ENCODE data around the gene PDE4C. TPM values are rescaled to one million over a fixed set of nuclear protein-coding genes. Genes with fewer than 3 reads are reported as not detected.

Gene PDE4C
- total and polyA plus RNA-seq, 10 donors, result 0.07 to 7.6 (median 1.8) TPM

- H3K27ac ChIP-seq, result peak overlapping the region; percentile 76 to 98 (median 86)
- DNase-seq, result peak; percentile 83
- WGBS, 5 donors, result 3 to 11% (median 4%) methylated on average over 19 to 46 of the region's 46 CpGs
- TF ChIP-seq POLR2AphosphoS5 (IDR thresholded peaks at IDR 0.05), result no peak
- peak in 1 of 11 experiments; percentile 18 for TF ChIP-seq CTCF (IDR thresholded peaks at IDR 0.05 in 8 of 11, conservative IDR thresholded peaks at IDR 0.05 in 3 of 11)
- no peaks in the 10 kb centered on the region for H3K27me3 ChIP-seq (replicated peaks in 1 of 7)
- H3K4me3 ChIP-seq, result peak overlapping the region; percentile 60 to 94 (median 80)
- no peaks in the 10 kb centered on the region for H3K9me3 ChIP-seq
- peaks cover 16 to 50% (median 26%) of the 10 kb centered on the region in 6 donors for H3K4me1 ChIP-seq
- intact Hi-C loops (cut with DNase I; ENCODE audit: low total_unique reads), result no loop called here
- H3K36me3 ChIP-seq, result peaks cover 0 to 37% (median 25%) of the 10 kb centered on the region in 6 donors
Measured at GRCh38 chr19:18193388-18194180, 32.7 kb downstream of the PDE4C start.

GRCh38 chr19:18192673-18193387, 33.4 kb downstream of the PDE4C start, which contains the start of gene MPV17L2:
MPV17L2 (plus strand) TSS chr19:18193218; CDS start chr19:18193282, 64 bp downstream.
- Histone ChIP-seq H3K4me3 (peak within 1 kb of the TSS; percentile 60 to 94 (median 80)), H3K4me1 (peaks cover 16 to 50% (median 26%) of the 10 kb centered on the region in 6 donors), H3K27me3 (replicated peaks in 1 of 7) (no peaks in the 10 kb centered on the region), H3K27ac (peak within 1 kb of the TSS; percentile 86 to 98 (median 96)), H3K9me3 (no peaks in the 10 kb centered on the region), H3K36me3 (peaks cover 0 to 30% (median 19%) of the 10 kb centered on the region in 6 donors)
- peak in 3 of 11 experiments; percentile 4 to 51 (median 25) for TF ChIP-seq CTCF (IDR thresholded peaks at IDR 0.05 in 8 of 11, conservative IDR thresholded peaks at IDR 0.05 in 3 of 11)
- peak; percentile 94 to 98 (median 97) for TF ChIP-seq POLR2AphosphoS5 (IDR thresholded peaks at IDR 0.05)
- peak in 2 of 3 donors; percentile 65 to 93 for TF ChIP-seq POLR2A (IDR thresholded peaks at IDR 0.05)
- peak; percentile 99 for DNase-seq
- intact Hi-C loops (cut with DNase I; ENCODE audit: low total_unique reads), result no loop called here
- WGBS, 5 donors, result 0% methylated on average over 40 to 74 of the region's 74 CpGs

GRCh38 chr19:18191640-18192062, 34.6 kb downstream of the PDE4C start:
- H3K4me1 ChIP-seq, result peaks cover 16 to 50% (median 26%) of the 10 kb centered on the region in 6 donors
- H3K36me3 ChIP-seq, result peaks cover 0 to 18% (median 12%) of the 10 kb centered on the region in 6 donors
- peak; percentile 76 for DNase-seq
- no peaks in the 10 kb centered on the region for H3K9me3 ChIP-seq
- no peaks in the 10 kb centered on the region for H3K27me3 ChIP-seq (replicated peaks in 1 of 7)
- 56 to 76% (median 66%) methylated on average over 5 of the region's 5 CpGs for WGBS, 5 donors
- TF ChIP-seq CTCF (IDR thresholded peaks at IDR 0.05 in 8 of 11, conservative IDR thresholded peaks at IDR 0.05 in 3 of 11) (peak in 1 of 11 experiments; percentile 66), POLR2A (IDR thresholded peaks at IDR 0.05) (no peak)
- peak overlapping the region; percentile 86 to 98 (median 96) for H3K27ac ChIP-seq
- intact Hi-C loops (cut with DNase I; ENCODE audit: low total_unique reads), result no loop called here
- H3K4me3 ChIP-seq, result peak overlapping the region in 5 of 8 donors; percentile 47 to 93 (median 75)
